Lower lobe of right lung (tissue), 2 donors: ENCODE data around the gene PDE2A. TPM values are rescaled to one million over a fixed set of nuclear protein-coding genes. Genes with fewer than 3 reads are reported as not detected.

Source experiments
- ATAC-seq, 2 donors: fragments of 200-7000 bp; cut with Tn5 transposase; one replicate each; pipeline ENCODE4 v1.9.1; 2020 to 2022; ENCODE audit warnings: mild to moderate bottlenecking in 2 of 2, moderate library complexity in 2 of 2
- DNase-seq: peaks from one replicate; pipeline ENCODE4 v3.0.0-alpha.2; 2020
- H3K27ac ChIP-seq: fragments of 200-600 bp; one replicate; pipeline ENCODE4 v1.8.0; 2022
- H3K27me3 ChIP-seq: fragments of 200-600 bp; one replicate; pipeline ENCODE4 v1.8.0; 2022; ENCODE audit warnings: low read depth
- H3K36me3 ChIP-seq: fragments of 200-600 bp; one replicate; pipeline ENCODE4 v1.8.0; 2022; ENCODE audit warnings: mild to moderate bottlenecking
- H3K4me1 ChIP-seq: fragments of 200-600 bp; one replicate; pipeline ENCODE4 v1.8.0; 2022
- H3K4me3 ChIP-seq: fragments of 200-600 bp; one replicate; pipeline ENCODE4 v1.8.0; 2022; ENCODE audit warnings: mild to moderate bottlenecking
- H3K9me3 ChIP-seq: fragments of 200-600 bp; one replicate; pipeline ENCODE4 v1.8.0; 2022
- intact Hi-C: fragments of 100-400 bp; cut with DNase I; formaldehyde crosslinking; loops from one replicate; pipeline ENCODE4 v1.11.0; 2022
- total RNA-seq: library from RNA; stranded (reverse); fragmentation: NEBNext Ultra II Directional; extraction: Animal tissue kit (Norgen Biotek cat#: 25700); gene quantifications from one replicate; pipeline ENCODE4 v1.2.1, GENCODE V29; 2021
- TF ChIP-seq, protein P1 (sequence below): fragments of 200-600 bp; IDR thresholded peaks from one replicate; pipeline ENCODE4 v1.8.0; 2022; ENCODE audit warnings: antibody characterized with exemption, mild to moderate bottlenecking
- donor health status: DM: no; HTN: yes; CAD: no; lungs with severe emphysema.

PDE2A gene
- total RNA-seq, 1 donor from 2014 or later, result 19.5 TPM

DNA sequence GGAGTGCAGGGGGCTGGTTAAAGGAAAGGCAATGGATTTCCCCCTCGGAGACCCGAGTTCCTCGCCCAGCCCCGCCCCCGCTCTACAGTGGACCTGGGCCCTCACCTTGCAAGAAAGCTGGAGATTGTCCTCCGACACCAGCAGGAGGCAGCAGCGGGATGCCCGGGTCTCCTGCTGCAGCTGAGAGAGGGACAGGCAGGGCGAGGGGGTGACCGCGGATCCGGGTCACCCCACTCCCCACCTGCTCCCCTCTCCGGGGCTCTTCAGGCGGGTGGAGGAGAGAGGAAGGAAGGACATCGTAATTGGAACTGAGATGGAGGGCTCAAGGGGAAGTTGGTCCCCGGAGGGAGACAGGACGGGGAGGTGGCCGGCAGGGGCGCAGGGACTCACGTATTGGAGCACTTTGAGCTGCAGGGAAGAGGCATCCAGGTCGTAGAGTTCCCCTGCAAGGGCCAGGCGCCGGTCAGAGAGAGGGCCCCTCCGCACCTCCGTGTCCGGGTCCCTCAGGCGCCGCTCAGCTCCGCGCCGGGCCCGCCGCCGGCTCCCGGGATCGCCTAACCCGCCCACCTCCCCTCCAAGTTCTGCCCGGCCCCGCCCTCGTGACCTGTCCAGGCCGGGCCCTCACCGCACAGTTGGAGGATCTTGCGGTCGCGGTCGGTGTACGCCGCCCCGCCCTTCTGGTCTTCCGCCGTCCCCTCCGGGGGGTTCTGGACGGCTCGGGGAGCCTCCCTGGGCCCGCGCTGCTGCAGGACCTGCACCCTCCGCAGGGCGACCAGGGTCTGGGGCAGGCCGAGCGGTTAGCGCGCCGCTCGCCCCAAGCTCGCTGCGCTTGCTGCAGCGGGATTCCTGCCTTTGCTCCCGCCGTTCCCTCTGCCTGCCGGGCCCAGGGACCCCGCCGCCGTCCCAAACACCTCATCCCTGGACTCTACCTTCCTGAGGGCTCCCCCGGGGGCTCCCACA lies 84.1 kb downstream of the PDE2A start:
- Histone ChIP-seq H3K4me3 (peak overlapping the region; percentile 38), H3K9me3 (no peaks in the 10 kb centered on the region), H3K4me1 (peaks cover 20% of the 10 kb centered on the region), H3K27me3 (peaks cover 48% of the 10 kb centered on the region), H3K27ac (no peak overlapping the region), H3K36me3 (no peaks in the 10 kb centered on the region)
- intact Hi-C loops, result no loop called here
- TF ChIP-seq, protein P1, sequence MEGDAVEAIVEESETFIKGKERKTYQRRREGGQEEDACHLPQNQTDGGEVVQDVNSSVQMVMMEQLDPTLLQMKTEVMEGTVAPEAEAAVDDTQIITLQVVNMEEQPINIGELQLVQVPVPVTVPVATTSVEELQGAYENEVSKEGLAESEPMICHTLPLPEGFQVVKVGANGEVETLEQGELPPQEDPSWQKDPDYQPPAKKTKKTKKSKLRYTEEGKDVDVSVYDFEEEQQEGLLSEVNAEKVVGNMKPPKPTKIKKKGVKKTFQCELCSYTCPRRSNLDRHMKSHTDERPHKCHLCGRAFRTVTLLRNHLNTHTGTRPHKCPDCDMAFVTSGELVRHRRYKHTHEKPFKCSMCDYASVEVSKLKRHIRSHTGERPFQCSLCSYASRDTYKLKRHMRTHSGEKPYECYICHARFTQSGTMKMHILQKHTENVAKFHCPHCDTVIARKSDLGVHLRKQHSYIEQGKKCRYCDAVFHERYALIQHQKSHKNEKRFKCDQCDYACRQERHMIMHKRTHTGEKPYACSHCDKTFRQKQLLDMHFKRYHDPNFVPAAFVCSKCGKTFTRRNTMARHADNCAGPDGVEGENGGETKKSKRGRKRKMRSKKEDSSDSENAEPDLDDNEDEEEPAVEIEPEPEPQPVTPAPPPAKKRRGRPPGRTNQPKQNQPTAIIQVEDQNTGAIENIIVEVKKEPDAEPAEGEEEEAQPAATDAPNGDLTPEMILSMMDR, result peak; percentile 41
- no peak for DNase-seq
- peak; percentile 31 to 32 for ATAC-seq

- intact Hi-C loops, result no loop called here
- no peak overlapping the region for H3K4me3 ChIP-seq
- peaks cover 31% of the 10 kb centered on the region for H3K4me1 ChIP-seq
- DNase-seq (no peak), ATAC-seq (no peak)
- peaks cover 61% of the 10 kb centered on the region for H3K27me3 ChIP-seq
- no peak overlapping the region for H3K27ac ChIP-seq
- no peaks in the 10 kb centered on the region for H3K36me3 ChIP-seq
- H3K9me3 ChIP-seq, result no peaks in the 10 kb centered on the region
- TF ChIP-seq, protein P1, result no peak
These were observed 85.5 kb downstream of the PDE2A start for GRCh38 chr11:72588421-72589410.

DNA sequence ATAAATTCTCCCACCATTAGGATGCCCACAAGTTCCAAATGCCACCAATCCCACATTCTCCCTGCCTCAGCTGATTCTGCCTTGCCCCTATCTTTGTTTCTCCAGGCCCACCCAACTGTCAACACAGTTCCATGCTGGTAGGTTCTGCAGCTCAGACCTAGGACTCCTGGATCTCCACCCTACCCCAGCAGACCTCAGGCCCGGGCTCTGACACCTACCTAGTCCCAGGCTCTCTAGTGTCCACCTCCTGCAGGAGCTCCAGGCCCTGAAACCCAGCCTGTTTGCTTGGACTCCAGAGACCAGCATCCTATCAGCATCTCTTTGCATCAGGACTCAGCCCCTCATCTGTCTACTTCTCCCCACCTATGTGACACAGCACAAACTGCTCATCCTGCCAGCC lies 86.5 kb downstream of the PDE2A start:
- DNase-seq, result no peak
- H3K36me3 ChIP-seq, result no peaks in the 10 kb centered on the region
- H3K27me3 ChIP-seq, result peaks cover 61% of the 10 kb centered on the region
- H3K4me3 ChIP-seq, result no peak overlapping the region
- H3K4me1 ChIP-seq, result peaks cover 31% of the 10 kb centered on the region
- intact Hi-C loops, result no loop called here
- TF ChIP-seq, protein P1, result no peak
- H3K9me3 ChIP-seq, result no peaks in the 10 kb centered on the region
- no peak for ATAC-seq
- no peak overlapping the region for H3K27ac ChIP-seq

GRCh38 chr11:72586321-72587090 lies 87.7 kb downstream of the PDE2A start:
- TF ChIP-seq, protein P1, result no peak
- Histone ChIP-seq H3K27me3 (peaks cover 59% of the 10 kb centered on the region), H3K27ac (no peak overlapping the region), H3K4me3 (no peak overlapping the region), H3K36me3 (peaks cover 4% of the 10 kb centered on the region), H3K9me3 (no peaks in the 10 kb centered on the region), H3K4me1 (peaks cover 31% of the 10 kb centered on the region)
- ATAC-seq (no peak), DNase-seq (peak; percentile 32)
- intact Hi-C loops, result no loop called here
